Endothelial cell of umbilical vein (primary cell): Measurements from ENCODE around the gene OTULIN. TPM values are rescaled to one million over a fixed set of nuclear protein-coding genes. Genes with fewer than 3 reads are reported as not detected.

Experiments
- BruUV-seq: library from RNA; stranded (reverse); fragments of 400-500 nt; replicated peaks from 2 replicates; lab custom pipeline; 2021; lab: Mats Ljungman, UMichigan
- CTCF ChIA-PET: fragments of 300-600, 350-600 bp; sonication (Branson Sonifier 250); formaldehyde crosslinking; loops from one replicate; lab custom pipeline; 2021; ENCODE audit warnings: antibody characterized with exemption, inconsistent platforms; lab: Charles Lee
- POLR2A ChIA-PET: fragments of 300-600, 350-600 bp; sonication (Branson Sonifier 250); formaldehyde crosslinking; loops from one replicate; lab custom pipeline; 2021; ENCODE audit warnings: antibody characterized with exemption, inconsistent platforms; lab: Charles Lee
- DNase-seq: peaks from one replicate; pipeline ENCODE4 v3.0.0-alpha.2; 2011; ENCODE audit warnings: low read depth, low spot score
- FAIRE-seq: peaks from 2 replicates; lab custom pipeline; 2011; peaks lifted over from hg19 to GRCh38; lab: Jason Lieb, UNC
- H2AFZ ChIP-seq: 2 replicates; pipeline ENCODE4 v1.6.0; 2012; ENCODE audit warnings: low read depth, low read length, control low read depth, inconsistent platforms
- H3K27ac ChIP-seq: 2 replicates; pipeline ENCODE4 v1.5.1; 2011; ENCODE audit warnings: low read depth, mild to moderate bottlenecking, control low read depth, low read length, moderate library complexity; ENCODE audit not compliant: insufficient read depth
- H3K27me3 ChIP-seq, 2 experiments: 2 replicates each; pipeline versions ENCODE4 v1.6.0 to v1.6.1; 2011; ENCODE audit warnings: low read length in 2 of 2, mixed read lengths in 1 of 2; ENCODE audit not compliant: control insufficient read depth in 2 of 2, insufficient read depth in 2 of 2
- H3K36me3 ChIP-seq, 2 experiments: 2 replicates in 1 of 2; 3 replicates in 1 of 2; pipeline ENCODE4 v1.5.1; 2011; ENCODE audit warnings: low read length in 2 of 2, mild to moderate bottlenecking in 1 of 2, moderate library complexity in 1 of 2; ENCODE audit not compliant: control insufficient read depth in 2 of 2, insufficient read depth in 2 of 2; ENCODE audit errors: extremely low read depth in 1 of 2
- H3K4me1 ChIP-seq: 3 replicates; pipeline ENCODE4 v1.5.1; 2011; ENCODE audit warnings: mild to moderate bottlenecking, low read length; ENCODE audit not compliant: control insufficient read depth, insufficient read depth; ENCODE audit errors: extremely low read depth
- H3K4me2 ChIP-seq: 2 replicates; pipeline ENCODE4 v1.6.1; 2011; ENCODE audit warnings: low read length, control low read depth, mixed read lengths; ENCODE audit not compliant: insufficient read depth
- H3K4me3 ChIP-seq, 3 experiments: fragments of 200-600 bp in 1 of 3; sonication (generic), shearing (Covaris generic) in 1 of 3; replicated peaks in 1 of 3; 2 replicates each; pipeline ENCODE4 v1.5.1; 2011 to 2016; ENCODE audit warnings: control low read depth in 3 of 3, low read length in 3 of 3, mild to moderate bottlenecking in 2 of 3, inconsistent platforms in 1 of 3, low read depth in 1 of 3, moderate library complexity in 1 of 3; ENCODE audit not compliant: insufficient read depth in 1 of 3
- H3K79me2 ChIP-seq: 2 replicates; pipeline ENCODE4 v1.6.0; 2012; ENCODE audit warnings: low read length, inconsistent platforms; ENCODE audit not compliant: control insufficient read depth, insufficient read depth
- H3K9ac ChIP-seq: replicated peaks from 2 replicates; pipeline ENCODE3; 2011; ENCODE audit warnings: low read length, control low read depth; ENCODE audit not compliant: insufficient read depth; ENCODE audit errors: extremely low read depth
- H3K9me1 ChIP-seq: replicated peaks from 3 replicates; pipeline ENCODE4 v1.6.0; 2011; ENCODE audit warnings: mild to moderate bottlenecking, low read length; ENCODE audit not compliant: control insufficient read depth, insufficient read depth; ENCODE audit errors: extremely low read depth
- H3K9me3 ChIP-seq: replicated peaks from 2 replicates; pipeline ENCODE4 v1.5.1; 2012; ENCODE audit warnings: low read length, inconsistent platforms; ENCODE audit not compliant: control insufficient read depth, insufficient read depth
- H4K20me1 ChIP-seq: replicated peaks from 2 replicates; pipeline ENCODE3; 2011; ENCODE audit warnings: mild to moderate bottlenecking, low read length; ENCODE audit not compliant: control insufficient read depth, insufficient read depth; ENCODE audit errors: extremely low read depth
- EZH2 ChIP-seq: IDR thresholded peaks from 2 replicates; pipeline ENCODE4 v1.6.1; 2012; ENCODE audit warnings: borderline replicate concordance, low read depth, mild to moderate bottlenecking, moderate library complexity, low read length, inconsistent platforms; ENCODE audit not compliant: severe bottlenecking
- FOS ChIP-seq: IDR thresholded peaks from 2 replicates; pipeline ENCODE4 v1.6.1; 2011; ENCODE audit warnings: mild to moderate bottlenecking, low read length, moderate library complexity, borderline replicate concordance; ENCODE audit not compliant: insufficient read depth
- GATA2 ChIP-seq: IDR thresholded peaks from 2 replicates; pipeline ENCODE4 v1.7.0; 2011; ENCODE audit warnings: low read depth, mild to moderate bottlenecking, moderate library complexity, mixed read lengths, low read length; ENCODE audit not compliant: insufficient read length, insufficient read depth
- JUN ChIP-seq: IDR thresholded peaks from 2 replicates; pipeline ENCODE4 v1.6.1; 2011; ENCODE audit warnings: borderline replicate concordance, low read depth; ENCODE audit not compliant: insufficient read length, insufficient read depth
- MYC ChIP-seq: IDR thresholded peaks from one replicate; pipeline ENCODE4 v1.6.1; 2011; ENCODE audit warnings: mild to moderate bottlenecking, low read depth, low read length
- POLR2A ChIP-seq: IDR thresholded peaks from 2 replicates; pipeline ENCODE4 v1.6.1; 2012; ENCODE audit warnings: low read depth, mild to moderate bottlenecking, control low read depth, low read length
- POLR2AphosphoS5 ChIP-seq: IDR thresholded peaks from 2 replicates; pipeline ENCODE4 v1.6.1; 2012; ENCODE audit warnings: low read depth, mild to moderate bottlenecking, control low read depth, low read length, moderate library complexity; ENCODE audit not compliant: insufficient read depth
- dilution Hi-C: fragments of 300-500 bp; cut with MboI; formaldehyde crosslinking; loops from one replicate; pipeline ENCODE4 v1.15.0; 2019; ENCODE audit warnings: low sequenced_read_pairs; ENCODE audit not compliant: extremely low pct_ligation_motif_present
- intact Hi-C: fragments of 100-400 bp; cut with micrococcal nuclease; formaldehyde crosslinking; loops from one replicate; pipeline ENCODE4 v1.10.0; 2022
- polyA plus RNA-seq, 4 experiments: library from polyadenylated mRNA; depleted of rRNA in 3 of 4; stranded (reverse) in 3 of 4; unstranded in 1 of 4; fragments of >200 nt; gene quantifications; 2 replicates each; pipeline versions ENCODE4 v1.2.1 to v1.2.3, GENCODE V29; 2011 to 2012; ENCODE audit warnings: missing spikeins in 1 of 4
- total RNA-seq: library from RNA; stranded (reverse); gene quantifications from 2 replicates; pipeline ENCODE4 v1.2.3, GENCODE V29; 2021
- TF ChIP-seq, protein P1 (sequence below), 2 donors: IDR thresholded peaks; 1 replicate in 1 of 2; 2 replicates in 1 of 2; pipeline ENCODE4 v1.5.1; 2011; ENCODE audit warnings: low read length in 2 of 2, mild to moderate bottlenecking in 2 of 2, moderate library complexity in 2 of 2, control low read depth in 1 of 2, inconsistent platforms in 1 of 2, low read depth in 1 of 2; ENCODE audit not compliant: insufficient read depth in 1 of 2; ENCODE audit errors: extremely low read depth in 1 of 2
- TF ChIP-seq, protein P2 (sequence below): IDR thresholded peaks from 2 replicates; pipeline ENCODE4 v1.6.1; 2011; ENCODE audit not compliant: insufficient read depth, insufficient read length

OTULIN gene
- total and polyA plus RNA-seq, 2 donors (not counting 3 experiments of a cell fraction or from before 2014, with no cell fraction given): 7.8 to 30.2 TPM

GRCh38 chr5:14656898-14657297, 7.6 kb upstream of the OTULIN start:
- CTCF ChIA-PET: interaction anchor here (1.6 to 1.7 kb wide), 2 partner anchors 8 to 11 kb away, joined by 4 to 11 read pairs; no protein-coding TSS in a partner anchor
- H3K9me3 ChIP-seq: no peaks in the 10 kb centered on the region
- H3K4me1 ChIP-seq: peaks cover 8% of the 10 kb centered on the region
- BruUV-seq: no TSS peak
- no peak overlapping the region for H3K4me2 ChIP-seq
- intact Hi-C loops (no loop called here), dilution Hi-C loops (no loop called here)
- H3K79me2 ChIP-seq: no peaks in the 10 kb centered on the region
- TF ChIP-seq, protein P1, sequence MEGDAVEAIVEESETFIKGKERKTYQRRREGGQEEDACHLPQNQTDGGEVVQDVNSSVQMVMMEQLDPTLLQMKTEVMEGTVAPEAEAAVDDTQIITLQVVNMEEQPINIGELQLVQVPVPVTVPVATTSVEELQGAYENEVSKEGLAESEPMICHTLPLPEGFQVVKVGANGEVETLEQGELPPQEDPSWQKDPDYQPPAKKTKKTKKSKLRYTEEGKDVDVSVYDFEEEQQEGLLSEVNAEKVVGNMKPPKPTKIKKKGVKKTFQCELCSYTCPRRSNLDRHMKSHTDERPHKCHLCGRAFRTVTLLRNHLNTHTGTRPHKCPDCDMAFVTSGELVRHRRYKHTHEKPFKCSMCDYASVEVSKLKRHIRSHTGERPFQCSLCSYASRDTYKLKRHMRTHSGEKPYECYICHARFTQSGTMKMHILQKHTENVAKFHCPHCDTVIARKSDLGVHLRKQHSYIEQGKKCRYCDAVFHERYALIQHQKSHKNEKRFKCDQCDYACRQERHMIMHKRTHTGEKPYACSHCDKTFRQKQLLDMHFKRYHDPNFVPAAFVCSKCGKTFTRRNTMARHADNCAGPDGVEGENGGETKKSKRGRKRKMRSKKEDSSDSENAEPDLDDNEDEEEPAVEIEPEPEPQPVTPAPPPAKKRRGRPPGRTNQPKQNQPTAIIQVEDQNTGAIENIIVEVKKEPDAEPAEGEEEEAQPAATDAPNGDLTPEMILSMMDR (IDR thresholded peaks at IDR 0.05; ENCODE audit: extremely low read depth in 1 of 2, insufficient read depth in 1 of 2, low read depth in 1 of 2, low read length in 2 of 2): no peak
- TF ChIP-seq GATA2 (no peak), EZH2 (no peak), POLR2AphosphoS5 (no peak), MYC (no peak), FOS (no peak), JUN (no peak), POLR2A (no peak)
- TF ChIP-seq, protein P2, sequence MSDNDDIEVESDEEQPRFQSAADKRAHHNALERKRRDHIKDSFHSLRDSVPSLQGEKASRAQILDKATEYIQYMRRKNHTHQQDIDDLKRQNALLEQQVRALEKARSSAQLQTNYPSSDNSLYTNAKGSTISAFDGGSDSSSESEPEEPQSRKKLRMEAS: no peak
- H3K36me3 ChIP-seq: no peaks in the 10 kb centered on the region
- no peak overlapping the region for H3K4me3 ChIP-seq
- FAIRE-seq (no peak), DNase-seq (no peak)
- H3K9me1 ChIP-seq: no peaks in the 10 kb centered on the region
- H3K27ac ChIP-seq: no peak overlapping the region
- no peaks in the 10 kb centered on the region for H4K20me1 ChIP-seq
- peaks cover 13% of the 10 kb centered on the region in 2 experiments for H3K27me3 ChIP-seq
- H2AFZ ChIP-seq: no peak overlapping the region
- POLR2A ChIA-PET: no interaction called here
- H3K9ac ChIP-seq: no peak overlapping the region
